Measurements from ENCODE around the gene FOXA2. TPM values are rescaled to one million over a fixed set of nuclear protein-coding genes. Genes with fewer than 3 reads are reported as not detected.

The FOXA2 gene
- total and polyA plus RNA-seq, 2 of the 13 experiments (the other 11 are each of a cell fraction or from before 2014, with no cell fraction given) = 8.8 to 12.2 TPM

DNA sequence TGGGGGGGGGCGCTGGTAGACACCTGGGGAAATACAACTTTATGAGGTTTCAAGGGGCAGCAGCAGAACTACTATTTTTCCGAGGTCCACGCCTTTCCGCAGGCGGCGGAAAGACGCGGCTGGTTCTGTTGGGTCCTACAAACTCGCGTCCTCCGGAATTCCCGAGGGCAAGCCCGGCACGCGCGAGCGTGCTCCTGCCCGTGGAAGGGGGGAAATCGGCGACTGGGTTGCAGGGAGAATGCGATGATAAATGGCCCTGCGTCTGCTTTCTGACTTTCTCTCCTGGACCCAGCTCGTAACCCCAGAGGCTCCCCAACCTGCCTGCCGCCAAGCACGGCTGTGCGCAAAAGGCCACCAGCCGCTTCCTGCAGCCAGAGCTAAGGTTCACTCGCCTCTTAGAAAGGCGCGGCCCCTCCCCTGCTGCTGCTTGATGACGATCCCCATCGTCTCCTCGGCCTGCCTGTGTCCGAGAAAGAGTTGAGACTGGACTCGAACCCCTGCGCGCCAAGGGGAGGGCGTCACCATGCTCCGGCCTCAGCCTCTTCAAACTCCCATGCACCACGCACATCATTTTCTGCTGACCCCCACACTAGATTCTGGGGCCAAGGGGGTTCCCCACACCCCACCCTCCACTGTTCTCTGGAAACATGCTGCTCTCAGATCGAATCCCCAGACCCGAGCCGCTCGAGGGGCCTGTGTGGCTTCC lies 6.7 kb downstream of the FOXA2 start (continued):
- TF ChIP-seq, protein P1, sequence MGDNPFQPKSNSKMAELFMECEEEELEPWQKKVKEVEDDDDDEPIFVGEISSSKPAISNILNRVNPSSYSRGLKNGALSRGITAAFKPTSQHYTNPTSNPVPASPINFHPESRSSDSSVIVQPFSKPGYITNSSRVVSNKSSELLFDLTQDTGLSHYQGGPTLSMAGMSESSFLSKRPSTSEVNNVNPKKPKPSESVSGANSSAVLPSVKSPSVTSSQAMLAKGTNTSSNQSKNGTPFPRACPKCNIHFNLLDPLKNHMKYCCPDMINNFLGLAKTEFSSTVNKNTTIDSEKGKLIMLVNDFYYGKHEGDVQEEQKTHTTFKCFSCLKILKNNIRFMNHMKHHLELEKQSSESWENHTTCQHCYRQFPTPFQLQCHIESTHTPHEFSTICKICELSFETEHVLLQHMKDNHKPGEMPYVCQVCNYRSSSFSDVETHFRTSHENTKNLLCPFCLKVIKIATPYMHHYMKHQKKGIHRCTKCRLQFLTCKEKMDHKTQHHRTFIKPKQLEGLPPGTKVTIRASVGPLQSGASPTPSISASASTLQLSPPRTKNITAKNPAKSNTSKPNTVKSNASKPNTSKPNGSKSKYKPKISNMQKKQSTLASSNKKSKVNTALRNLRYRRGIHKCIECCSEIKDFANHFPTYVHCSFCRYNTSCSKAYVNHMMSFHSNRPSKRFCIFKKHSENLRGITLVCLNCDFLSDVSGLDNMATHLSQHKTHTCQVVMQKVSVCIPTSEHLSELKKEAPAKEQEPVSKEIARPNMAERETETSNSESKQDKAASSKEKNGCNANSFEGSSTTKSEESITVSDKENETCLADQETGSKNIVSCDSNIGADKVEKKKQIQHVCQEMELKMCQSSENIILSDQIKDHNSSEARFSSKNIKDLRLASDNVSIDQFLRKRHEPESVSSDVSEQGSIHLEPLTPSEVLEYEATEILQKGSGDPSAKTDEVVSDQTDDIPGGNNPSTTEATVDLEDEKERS (CRISPR knock-in tag; IDR thresholded peaks at IDR 0.05) = no peak
- TF ChIP-seq, protein P2, sequence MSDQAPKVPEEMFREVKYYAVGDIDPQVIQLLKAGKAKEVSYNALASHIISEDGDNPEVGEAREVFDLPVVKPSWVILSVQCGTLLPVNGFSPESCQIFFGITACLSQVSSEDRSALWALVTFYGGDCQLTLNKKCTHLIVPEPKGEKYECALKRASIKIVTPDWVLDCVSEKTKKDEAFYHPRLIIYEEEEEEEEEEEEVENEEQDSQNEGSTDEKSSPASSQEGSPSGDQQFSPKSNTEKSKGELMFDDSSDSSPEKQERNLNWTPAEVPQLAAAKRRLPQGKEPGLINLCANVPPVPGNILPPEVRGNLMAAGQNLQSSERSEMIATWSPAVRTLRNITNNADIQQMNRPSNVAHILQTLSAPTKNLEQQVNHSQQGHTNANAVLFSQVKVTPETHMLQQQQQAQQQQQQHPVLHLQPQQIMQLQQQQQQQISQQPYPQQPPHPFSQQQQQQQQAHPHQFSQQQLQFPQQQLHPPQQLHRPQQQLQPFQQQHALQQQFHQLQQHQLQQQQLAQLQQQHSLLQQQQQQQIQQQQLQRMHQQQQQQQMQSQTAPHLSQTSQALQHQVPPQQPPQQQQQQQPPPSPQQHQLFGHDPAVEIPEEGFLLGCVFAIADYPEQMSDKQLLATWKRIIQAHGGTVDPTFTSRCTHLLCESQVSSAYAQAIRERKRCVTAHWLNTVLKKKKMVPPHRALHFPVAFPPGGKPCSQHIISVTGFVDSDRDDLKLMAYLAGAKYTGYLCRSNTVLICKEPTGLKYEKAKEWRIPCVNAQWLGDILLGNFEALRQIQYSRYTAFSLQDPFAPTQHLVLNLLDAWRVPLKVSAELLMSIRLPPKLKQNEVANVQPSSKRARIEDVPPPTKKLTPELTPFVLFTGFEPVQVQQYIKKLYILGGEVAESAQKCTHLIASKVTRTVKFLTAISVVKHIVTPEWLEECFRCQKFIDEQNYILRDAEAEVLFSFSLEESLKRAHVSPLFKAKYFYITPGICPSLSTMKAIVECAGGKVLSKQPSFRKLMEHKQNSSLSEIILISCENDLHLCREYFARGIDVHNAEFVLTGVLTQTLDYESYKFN (CRISPR knock-in tag; conservative IDR thresholded peaks at IDR 0.05) = no peak
- no peak for TF ChIP-seq FOXA1 (IDR thresholded peaks at IDR 0.05)
- peak; percentile 23; the same call in 1 of the 2 replicates for TF ChIP-seq FOXA1 (CRISPR knock-in tag; IDR thresholded peaks at IDR 0.05)
- TF ChIP-seq ZNF616 (CRISPR knock-in tag; IDR thresholded peaks at IDR 0.05; ENCODE audit: low read depth) = peak; percentile 77; the same call in 1 of the 2 replicates
- TF ChIP-seq NR2F6 (IDR thresholded peaks at IDR 0.05) = 0 out of 2 replicates have a peak, but pooled peaks have one; percentile 3
- TF ChIP-seq NR2F6 (CRISPR knock-in tag; IDR thresholded peaks at IDR 0.05) = no peak
- no peak for TF ChIP-seq ZNF563 (CRISPR knock-in tag; IDR thresholded peaks at IDR 0.05)
- no peak; the same call in 1 of the 2 replicates for TF ChIP-seq ZNF350 (CRISPR knock-in tag; IDR thresholded peaks at IDR 0.05; ENCODE audit: borderline replicate concordance, low read depth)
- TF ChIP-seq, protein P3, sequence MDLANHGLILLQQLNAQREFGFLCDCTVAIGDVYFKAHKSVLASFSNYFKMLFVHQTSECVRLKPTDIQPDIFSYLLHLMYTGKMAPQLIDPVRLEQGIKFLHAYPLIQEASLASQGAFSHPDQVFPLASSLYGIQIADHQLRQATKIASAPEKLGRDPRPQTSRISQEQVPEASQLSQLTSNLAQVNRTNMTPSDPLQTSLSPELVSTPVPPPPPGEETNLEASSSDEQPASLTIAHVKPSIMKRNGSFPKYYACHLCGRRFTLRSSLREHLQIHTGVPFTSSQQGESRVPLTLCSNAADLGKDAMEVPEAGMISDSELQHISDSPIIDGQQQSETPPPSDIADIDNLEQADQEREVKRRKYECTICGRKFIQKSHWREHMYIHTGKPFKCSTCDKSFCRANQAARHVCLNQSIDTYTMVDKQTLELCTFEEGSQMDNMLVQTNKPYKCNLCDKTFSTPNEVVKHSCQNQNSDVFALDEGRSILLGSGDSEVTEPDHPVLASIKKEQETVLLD (CRISPR knock-in tag; IDR thresholded peaks at IDR 0.05; ENCODE audit: low read depth) = no peak
- TF ChIP-seq, protein P4, sequence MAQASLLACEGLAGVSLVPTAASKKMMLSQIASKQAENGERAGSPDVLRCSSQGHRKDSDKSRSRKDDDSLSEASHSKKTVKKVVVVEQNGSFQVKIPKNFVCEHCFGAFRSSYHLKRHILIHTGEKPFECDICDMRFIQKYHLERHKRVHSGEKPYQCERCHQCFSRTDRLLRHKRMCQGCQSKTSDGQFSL (CRISPR knock-in tag; IDR thresholded peaks at IDR 0.05) = peak; percentile 46; the same call in 1 of the 2 replicates
- TF ChIP-seq, protein P5, sequence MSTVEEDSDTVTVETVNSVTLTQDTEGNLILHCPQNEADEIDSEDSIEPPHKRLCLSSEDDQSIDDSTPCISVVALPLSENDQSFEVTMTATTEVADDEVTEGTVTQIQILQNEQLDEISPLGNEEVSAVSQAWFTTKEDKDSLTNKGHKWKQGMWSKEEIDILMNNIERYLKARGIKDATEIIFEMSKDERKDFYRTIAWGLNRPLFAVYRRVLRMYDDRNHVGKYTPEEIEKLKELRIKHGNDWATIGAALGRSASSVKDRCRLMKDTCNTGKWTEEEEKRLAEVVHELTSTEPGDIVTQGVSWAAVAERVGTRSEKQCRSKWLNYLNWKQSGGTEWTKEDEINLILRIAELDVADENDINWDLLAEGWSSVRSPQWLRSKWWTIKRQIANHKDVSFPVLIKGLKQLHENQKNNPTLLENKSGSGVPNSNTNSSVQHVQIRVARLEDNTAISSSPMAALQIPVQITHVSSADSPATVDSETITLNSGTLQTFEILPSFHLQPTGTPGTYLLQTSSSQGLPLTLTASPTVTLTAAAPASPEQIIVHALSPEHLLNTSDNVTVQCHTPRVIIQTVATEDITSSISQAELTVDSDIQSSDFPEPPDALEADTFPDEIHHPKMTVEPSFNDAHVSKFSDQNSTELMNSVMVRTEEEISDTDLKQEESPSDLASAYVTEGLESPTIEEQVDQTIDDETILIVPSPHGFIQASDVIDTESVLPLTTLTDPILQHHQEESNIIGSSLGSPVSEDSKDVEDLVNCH (CRISPR knock-in tag; IDR thresholded peaks at IDR 0.05) = no peak; the same call in 1 of the 2 replicates
- TF ChIP-seq SMAD3 (CRISPR knock-in tag; IDR thresholded peaks at IDR 0.05) = no peak
- no peak for TF ChIP-seq ZKSCAN1 (IDR thresholded peaks at IDR 0.05; ENCODE audit: low read length)
- peak; percentile 70; the same call in 1 of the 2 replicates for TF ChIP-seq ZBTB7B (CRISPR knock-in tag; IDR thresholded peaks at IDR 0.05)
- no peak for TF ChIP-seq GATAD1 (CRISPR knock-in tag; IDR thresholded peaks at IDR 0.05)
- TF ChIP-seq TRIM24 (CRISPR knock-in tag; IDR thresholded peaks at IDR 0.05) = no peak
- TF ChIP-seq ZBTB1 (CRISPR knock-in tag; IDR thresholded peaks at IDR 0.05; ENCODE audit: borderline replicate concordance) = no peak
